HG02943 (cell line): ENCODE measurements around the gene PGAM2.
"Not testable (repeated sequence)": the region's sequence is repeated elsewhere in the genome, so short reads cannot be mapped to it uniquely, and the experiment has no call there.

Experiments
- ATAC-seq: cut with Tn5 transposase; IDR thresholded peaks from one replicate; pipeline ENCODE4 v1.9.1; 2021; ENCODE audit warnings: mild to moderate bottlenecking, low read depth, moderate library complexity; ENCODE audit not compliant: unreplicated experiment

PGAM2 gene

GRCh38 chr7:44033971-44034844 is 31.2 kb downstream of the PGAM2 start:
- not testable (repeated sequence) for ATAC-seq

GRCh38 chr7:44032031-44032430 is 33.3 kb downstream of the PGAM2 start:
- not testable (repeated sequence) for ATAC-seq

- ATAC-seq, result not testable (repeated sequence)
Measured at GRCh38 chr7:44031319-44031718, 34.0 kb downstream of the PGAM2 start.

GRCh38 chr7:44030029-44030428 is 35.3 kb downstream of the PGAM2 start:
- not testable (repeated sequence) for ATAC-seq

GRCh38 chr7:44029433-44029832 is 35.9 kb downstream of the PGAM2 start:
- not testable (repeated sequence) for ATAC-seq

GRCh38 chr7:44022796-44023467 is 42.4 kb downstream of the PGAM2 start:
- not testable (repeated sequence) for ATAC-seq

GRCh38 chr7:44022069-44022468 is 43.3 kb downstream of the PGAM2 start:
- not testable (repeated sequence) for ATAC-seq

- ATAC-seq, result not testable (repeated sequence)
Measured at GRCh38 chr7:44019825-44020224, 45.5 kb downstream of the PGAM2 start.

- ATAC-seq, result peak; percentile 86
Measured at GRCh38 chr7:44018857-44019807, 46.2 kb downstream of the PGAM2 start.

GRCh38 chr7:44015090-44015489 is 50.3 kb downstream of the PGAM2 start:
- not testable (repeated sequence) for ATAC-seq
